GM18861 (cell line): ENCODE results near the gene OSGIN1.
"Not testable (repeated sequence)": the region's sequence is repeated elsewhere in the genome, so short reads cannot be mapped to it uniquely, and the experiment has no call there.

Experiments used
- ATAC-seq: cut with Tn5 transposase; IDR thresholded peaks from one replicate; pipeline ENCODE4 v1.9.1; 2021; ENCODE audit not compliant: unreplicated experiment

OSGIN1 gene

DNA sequence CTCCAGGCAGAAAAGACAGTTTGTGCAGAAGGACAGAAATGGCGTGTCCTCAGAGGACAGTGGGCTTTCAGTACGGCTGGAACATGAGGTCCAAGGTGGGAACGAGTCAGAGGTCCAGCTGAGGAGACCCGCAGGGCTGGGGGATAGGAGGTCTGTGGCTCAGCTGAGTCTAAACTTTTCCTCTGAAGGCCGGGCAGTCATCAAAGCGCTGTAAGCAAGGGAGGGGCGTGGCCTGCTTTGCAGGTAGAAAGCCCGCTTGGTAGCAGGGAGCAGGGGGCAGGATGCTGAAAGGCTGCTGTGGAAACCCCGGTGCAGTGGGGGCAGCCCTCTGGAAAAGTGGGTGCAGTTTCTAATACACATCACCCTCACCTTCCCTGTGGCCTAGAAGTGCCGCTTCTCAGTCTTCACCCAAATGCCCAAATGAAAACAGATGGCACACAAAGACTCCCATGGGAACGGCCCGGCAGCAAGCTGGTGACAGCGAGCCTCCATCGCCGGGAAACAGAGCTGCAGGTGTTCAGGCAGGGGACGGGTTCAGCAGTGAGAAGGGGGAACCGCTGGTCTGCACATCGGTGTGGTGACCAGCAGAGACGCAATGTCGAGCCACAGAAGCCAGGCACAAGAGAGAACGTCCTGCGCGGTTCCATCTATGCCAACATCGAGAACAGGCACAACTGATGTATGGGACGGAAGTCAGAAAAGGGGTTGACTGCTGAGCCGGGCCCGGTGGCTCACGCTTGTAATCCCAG, 12.2 kb upstream of the OSGIN1 start:
- ATAC-seq: no peak

DNA sequence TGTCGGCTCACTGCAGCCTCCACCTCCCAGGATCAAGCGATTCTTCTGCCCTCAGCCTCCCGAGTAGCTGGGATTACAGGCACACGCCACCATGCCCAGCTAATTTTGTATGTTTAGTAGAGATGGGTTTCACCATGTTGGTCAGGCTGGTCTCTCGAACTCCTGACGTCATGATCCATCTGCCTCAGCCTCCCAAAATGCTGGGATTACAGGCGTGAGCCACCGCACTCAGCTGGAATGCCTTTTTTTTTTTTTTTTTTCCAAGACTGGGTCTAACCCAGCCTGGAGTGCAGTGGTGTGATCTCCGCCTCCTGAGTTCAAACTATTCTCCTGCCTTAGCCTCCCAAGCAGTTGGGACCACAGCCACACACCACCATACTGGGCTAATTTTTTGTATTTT, 11.5 kb upstream of the OSGIN1 start:
- not testable (repeated sequence) for ATAC-seq

DNA sequence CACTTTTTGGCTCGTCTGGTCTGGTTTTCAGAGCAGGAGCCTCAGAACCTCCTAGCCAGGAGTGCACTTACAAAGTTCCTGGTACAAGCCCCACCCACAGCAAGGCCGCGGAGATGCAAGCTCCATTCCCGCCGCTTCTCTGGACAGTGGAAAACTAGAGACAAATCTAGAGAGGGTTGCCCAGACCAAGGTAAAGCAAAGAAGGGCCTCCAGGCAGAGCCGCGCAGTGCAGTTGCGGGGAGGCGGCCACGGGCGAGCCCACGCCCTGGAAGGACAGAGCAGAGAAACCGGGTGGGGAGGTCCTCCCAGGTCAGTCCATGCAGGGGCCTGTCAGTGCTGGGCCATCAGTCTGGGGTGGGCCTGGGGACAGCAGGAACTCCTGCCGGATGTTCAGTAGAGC, 11.0 kb upstream of the OSGIN1 start:
- ATAC-seq: no peak

DNA sequence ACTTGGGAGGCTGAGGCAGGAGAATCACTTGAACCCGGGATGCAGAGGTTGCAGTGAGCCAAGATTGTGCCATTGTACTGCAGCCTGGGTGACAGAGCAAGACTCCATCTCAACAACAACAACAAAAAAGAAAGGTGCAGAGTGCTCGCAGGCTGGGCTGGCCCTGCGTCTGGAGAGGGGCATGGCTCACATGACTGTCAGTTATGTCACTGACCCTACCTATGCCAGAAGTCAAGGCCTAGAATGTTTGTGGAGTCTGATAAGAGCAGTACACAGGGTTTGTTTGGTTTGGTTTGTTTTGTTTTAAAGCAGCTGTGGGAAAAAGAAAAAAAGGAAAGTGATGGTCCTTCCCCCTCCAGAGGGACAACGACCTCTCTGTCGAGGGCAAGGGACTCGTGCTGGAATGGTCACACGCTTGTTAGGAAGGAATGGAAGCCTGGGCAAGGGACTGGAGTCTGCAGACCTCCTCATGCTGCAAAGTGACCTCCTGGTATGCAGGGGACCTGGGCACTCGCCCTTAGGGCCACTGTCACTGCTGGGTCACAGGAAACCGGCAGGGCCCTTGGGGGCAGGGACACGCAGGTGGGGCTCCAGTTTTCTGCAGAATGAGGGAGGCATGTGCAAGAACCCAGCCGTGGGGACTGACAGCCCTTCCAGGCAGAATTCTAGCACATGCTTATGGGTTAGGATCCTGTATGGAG, 10.1 kb upstream of the OSGIN1 start:
- ATAC-seq: no peak

DNA sequence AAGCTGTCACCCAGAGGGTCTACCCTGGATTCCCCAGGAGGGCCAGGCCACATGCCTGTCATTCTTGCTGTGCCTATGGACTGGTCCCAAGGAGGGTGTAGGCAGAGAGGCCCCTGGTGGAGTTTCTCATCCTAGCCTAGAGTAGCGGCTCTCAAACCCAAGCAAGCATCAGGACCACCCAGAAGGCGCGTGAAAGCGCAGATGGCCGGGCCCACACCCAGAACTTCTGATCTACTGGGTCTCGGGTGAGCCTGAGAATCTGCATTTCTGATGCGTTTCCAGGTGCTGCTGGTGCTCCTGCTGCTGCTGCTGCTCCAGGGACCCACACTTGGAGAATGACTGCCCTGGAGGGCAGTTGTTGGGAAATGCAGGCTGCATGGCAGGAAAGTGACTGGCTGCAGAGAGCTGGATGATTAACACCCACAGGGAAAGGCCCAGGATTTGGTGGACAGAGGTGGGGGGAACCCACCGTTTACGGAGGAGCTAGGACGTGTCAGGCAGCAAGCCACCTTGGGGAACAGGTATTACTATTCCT, 9.5 kb upstream of the OSGIN1 start:
- no peak for ATAC-seq

DNA sequence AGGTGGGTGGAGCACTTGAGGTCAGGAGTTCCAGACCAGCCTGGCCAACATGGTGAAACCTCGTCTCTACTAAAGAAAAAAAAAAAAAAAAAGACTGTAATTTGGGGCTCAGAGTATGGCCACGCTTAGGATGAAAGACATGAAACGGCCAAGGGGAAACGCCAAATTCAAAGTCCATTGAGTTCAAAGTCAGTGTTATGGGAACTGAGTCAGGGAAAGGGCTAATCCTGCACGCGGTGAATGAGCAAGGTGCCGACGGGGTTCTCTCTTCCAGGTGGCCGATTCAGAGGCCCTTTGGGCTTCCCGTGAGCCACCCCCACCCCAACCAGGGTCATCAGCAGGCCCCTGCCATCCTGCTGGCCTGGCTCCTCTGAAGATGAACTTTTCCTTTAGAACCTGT, 7.5 kb upstream of the OSGIN1 start:
- ATAC-seq: no peak

DNA sequence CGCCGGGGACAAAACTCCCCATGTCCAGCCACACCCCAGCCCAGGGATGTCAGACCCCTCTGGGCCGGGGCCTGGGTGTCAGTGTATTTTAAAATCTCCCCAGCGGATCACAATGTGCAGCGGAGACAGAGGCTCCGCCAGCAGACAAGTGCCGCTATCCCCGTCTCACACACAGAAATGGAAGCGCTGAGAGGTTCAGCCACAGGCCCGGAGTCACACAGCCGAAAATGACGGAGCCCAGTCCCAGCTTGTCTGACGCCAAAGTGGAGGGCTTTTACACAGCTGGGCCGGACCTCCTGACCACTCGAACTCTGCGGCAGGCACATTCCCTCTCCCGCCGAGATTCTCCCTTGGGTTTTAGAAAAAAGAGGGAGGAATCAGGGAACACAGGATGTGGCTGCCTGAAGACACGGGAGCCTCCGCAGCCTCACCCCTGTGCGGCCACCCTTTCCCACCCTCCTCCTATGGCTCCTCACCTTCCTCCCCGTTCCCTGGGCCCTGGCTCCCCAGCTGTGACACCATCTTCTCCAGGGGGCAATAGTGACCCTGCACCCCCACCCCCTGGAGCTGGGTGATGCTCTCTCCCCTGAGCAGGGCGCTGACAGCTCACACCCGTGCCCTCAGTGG, 6.8 kb upstream of the OSGIN1 start:
- no peak for ATAC-seq

DNA sequence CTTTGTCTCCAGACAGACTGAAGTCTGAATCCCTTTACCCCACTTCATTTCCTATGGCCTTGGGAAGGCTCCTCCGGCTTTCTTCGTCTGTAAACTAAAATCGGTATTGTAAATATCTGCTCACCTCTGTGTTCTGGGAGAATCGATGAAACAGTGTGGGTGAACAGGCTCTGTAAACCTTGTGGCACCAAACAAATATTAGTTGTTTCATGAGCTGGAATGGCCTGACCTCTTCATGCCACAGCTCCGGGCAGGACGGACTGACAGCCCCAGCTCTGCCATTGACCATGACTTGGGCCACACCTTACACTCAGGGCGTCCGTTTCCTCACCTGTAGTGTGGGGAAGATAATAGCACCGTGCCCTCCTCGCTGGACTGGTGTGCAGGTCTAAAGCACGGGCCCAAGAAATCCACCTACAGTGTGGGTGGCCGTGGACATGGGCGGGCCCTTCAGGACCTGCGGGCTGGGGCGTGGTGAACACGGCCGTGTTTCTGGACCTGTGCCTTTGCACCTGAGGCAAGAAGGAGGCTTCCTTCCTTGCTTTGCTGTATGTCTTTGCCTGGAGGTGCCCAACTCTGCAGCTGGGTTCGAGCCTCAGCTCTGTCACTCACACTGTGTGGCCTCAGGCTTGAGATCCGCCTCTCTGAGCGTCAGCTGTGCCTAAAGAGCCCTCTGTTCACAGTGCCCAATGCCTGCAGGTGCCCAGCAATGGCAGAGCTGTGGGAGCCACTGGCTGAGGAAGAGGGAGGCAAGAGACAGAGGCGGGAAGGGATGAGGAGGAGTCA, 6.1 kb upstream of the OSGIN1 start:
- no peak for ATAC-seq

DNA sequence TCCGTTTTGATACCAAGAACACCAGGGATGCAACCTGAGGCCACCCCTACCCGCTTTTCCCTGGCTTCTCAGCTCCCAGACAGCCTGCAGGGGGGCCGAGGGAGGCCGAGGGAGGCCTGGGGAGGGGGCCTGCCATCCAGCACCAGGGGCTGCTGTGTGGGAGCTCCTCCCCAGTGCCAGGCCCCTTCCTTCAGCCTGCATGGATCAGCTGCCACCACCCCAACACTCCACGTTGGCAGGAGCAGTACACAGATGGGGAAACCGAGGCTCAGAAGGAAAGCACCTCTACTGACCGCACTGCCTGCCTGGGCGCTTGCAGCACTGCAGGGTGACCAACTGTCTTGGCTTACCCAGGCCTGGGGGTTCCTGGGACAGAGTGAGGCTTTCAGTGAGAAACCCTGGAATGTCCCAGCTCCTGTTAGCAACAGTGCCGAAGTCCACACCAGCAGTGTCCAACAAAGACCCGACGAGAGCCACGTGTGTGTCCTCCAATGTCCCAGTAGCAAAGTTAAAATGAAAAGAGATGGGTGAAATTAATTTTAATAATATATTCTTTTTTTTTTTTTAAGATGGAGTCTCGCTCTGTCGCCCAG, 5.3 kb upstream of the OSGIN1 start:
- ATAC-seq: no peak

DNA sequence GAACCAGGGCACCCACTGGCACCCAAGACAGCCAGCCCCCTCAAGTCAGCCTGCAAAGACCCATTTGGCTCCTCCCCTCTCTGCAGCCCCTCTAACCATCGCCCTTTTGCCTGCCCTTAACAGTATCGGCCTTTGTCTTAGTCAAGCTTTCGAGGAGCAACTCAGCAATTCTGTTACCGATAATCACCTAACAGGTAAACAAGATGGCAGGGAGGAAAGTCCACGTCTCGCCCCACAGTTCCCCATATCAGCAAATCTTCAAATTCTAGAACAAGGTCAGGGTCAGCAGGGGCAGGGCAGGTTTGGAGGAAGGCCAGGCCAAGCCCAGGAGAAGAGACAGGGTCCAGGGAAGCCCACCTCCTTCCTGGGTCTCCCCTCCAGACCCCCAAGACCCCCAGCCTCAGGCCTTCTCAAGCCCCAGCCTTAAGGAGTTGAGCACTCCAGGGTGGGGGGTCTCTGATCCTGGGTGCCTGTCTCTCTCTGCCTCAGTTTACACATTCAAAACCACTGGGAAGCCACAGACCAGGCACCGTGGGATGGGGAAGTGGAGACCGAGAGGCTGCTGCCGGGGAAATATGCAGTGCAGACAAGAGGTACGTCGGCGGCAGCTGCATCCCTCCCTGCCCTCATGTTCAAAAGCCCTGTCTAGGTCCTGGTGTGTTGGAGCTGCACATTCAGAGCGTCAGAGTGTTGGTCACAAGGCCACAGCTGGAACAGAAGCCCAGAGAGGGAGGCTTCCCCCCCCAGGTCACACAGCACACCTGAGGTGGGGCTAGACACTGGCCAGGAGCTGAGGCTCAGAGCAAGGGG, 3.9 kb upstream of the OSGIN1 start:
- ATAC-seq: no peak

DNA sequence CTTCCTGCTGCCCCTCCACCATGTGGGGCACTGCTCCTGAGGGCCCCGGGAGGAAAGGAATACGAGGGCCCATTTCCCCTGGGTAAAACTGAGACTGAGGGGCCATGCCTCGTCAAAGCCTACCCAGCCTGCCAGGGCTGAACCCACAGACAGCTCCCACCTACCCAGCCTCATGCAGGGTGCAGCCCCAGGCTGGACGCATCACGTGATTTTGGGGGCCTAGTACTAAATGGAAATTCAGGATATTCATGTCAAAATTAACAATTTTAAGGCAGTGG, 3.4 kb upstream of the OSGIN1 start:
- ATAC-seq: no peak

DNA sequence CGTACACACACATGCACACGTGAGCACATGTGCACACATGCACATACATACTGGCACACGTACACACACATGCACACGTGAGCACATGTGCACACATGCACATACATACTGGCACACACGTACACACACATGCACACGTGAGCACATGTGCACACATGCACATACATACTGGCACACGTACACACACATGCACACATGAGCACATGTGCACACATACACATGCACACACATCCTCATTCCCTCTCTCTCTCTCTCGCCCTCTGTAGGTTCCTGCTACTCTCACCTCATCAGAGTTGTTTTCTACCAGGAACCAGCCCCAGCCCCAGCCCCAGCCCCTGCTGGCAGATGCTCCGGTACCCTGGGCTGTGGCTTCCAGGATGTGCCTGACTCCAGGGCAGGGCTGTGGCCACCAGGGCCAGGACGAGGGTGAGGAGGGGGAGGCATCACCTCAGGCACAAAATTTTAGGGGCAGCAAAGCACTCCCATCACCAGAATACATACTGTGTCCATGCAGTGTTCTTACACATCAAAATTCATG, 2.1 kb upstream of the OSGIN1 start:
- ATAC-seq: not testable (repeated sequence)

DNA sequence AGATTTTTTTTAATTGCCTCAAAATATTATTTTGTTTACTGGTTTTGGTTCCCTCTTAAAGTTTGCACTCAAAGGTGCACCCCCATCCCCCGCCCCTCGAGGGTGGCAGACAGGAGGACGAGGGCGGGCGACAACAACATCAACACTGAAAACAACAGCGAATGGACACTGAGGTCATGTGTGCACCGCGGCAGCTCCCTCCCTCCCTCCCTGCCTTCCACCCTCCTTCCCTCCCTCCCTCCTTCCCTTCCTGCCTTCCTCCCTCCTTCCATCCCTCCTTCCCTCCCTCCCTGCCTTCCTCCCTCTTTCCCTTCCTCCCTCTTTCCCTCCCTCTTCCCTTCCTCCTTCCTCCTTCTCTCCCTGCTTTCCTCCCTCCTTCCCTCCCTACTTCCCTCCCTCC, 1.5 kb upstream of the OSGIN1 start:
- no peak for ATAC-seq

DNA sequence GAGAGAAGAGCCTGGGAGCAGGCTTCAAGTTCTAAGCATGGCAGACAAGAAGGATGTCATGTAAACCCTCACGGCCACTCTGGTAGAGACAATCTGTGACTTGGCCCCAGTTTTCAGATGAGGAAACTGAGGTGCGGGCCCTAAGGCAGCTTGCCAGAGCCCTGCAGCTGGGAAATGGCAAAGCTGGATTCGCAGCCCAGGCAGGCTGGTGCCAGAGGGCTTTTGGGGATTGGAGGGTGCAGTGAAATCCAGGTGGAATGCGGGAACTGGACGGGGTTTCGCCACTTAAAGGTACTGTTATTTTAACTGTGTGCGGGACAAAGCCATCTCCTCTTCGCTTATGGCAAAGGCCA, 477 bp upstream of the OSGIN1 start:
- ATAC-seq: no peak

DNA sequence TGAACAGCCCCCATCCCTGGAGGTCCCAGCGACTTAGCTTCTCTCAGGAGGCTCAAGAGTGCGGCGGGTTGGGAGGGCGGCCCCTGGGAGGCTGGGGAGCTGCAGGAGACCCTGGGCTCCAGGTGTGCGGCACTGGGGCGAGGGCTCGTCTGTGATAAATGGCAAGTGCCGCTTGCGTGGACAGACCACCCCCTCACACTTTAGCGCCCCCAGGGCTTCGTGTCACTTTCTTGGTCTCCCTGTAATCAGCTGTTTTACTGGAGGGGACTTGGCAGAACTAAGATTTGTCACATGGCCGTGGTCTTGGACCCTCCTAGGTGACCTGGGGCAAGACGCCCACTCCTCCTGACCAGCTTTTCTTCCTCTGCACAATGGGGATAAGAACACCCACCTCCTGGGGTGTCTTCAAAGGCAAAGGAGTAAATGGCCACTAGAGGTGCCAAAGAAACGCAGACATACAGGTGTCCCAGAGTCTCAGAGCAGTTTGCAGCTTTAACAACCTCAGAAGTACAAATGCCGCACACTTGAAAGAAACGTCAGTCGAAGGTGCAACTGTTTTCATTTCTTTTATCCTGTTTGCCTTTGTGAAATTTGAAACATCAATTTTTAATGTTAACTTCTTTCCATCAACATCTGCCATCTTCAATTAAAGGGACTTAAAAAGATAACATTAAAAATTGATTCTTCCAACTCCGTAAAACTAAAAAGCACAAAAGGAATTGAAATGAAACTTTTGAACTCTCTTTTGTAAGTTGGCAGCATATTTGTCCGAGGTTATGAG, 946 bp downstream of the OSGIN1 start:
- ATAC-seq: no peak

DNA sequence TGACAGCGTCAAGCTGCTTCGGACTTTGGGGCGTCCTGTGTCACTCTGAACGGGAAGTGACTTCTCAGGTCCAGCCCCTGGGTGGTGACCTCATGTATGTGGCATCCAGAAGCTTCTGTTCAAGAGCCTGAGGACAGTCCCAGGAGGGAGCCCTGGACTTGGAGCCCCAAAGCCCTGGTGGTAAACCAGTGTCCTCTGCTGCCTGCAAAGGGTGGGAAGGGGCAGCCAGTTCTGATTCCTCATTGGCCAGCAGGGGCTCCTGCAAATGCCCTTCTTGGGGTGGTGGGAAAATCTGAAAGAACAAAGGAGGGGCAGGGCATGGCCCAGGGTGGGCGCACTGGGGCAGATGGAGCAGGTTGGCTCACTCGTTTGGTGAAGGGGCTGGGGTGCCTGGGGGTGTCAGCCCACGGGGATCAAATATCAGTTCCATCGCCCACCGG, 1.6 kb downstream of the OSGIN1 start:
- no peak for ATAC-seq

DNA sequence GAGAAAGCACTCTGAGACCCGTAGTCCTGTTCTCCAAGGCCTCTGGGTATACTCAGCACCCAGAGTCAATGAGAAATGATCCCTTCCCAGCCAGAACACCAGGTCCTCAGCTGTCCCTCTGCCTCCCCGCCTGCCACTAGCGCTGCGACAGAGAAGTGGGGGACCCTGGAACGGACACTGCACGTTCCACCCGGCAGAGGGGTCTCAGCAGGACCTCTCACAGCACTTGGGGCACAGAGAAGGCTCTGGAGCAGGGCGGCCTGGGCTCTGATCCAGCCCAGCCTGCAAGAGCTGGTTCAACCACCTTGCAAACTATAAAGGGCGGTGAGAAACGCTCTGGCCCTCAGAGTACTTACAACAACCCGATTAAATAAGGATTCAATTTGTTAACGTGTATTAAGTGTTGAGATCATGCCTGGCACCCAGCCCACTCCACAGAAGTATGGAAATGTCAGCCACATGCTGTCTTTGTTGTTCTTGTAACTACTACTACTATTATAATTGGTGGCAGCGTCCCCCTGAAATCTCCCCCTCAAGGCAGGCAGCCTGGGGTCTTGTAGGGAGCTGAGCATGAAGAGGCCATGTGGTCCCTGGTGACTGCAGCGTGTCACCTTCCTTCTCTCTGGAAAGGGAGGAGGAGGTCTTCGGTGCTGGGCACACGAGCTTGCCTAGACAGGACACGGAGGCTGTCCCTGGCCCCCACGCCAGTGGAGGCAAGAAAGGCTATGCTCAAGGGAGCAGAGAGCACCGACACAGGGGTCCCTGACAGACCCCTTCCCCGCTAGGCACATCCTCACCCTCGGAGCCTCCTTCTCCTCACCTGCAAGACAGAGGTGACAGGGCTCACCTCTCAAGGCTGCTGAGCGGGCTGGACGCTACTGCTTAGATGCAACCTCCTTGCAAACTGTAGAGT, 2.4 kb downstream of the OSGIN1 start:
- ATAC-seq: no peak
